Measurements from ENCODE around the gene NPSR1. TPM values are rescaled to one million over a fixed set of nuclear protein-coding genes. Genes with fewer than 3 reads are reported as not detected.

Gene NPSR1
- total and polyA plus RNA-seq, 9 of the 15 experiments (the other 6 are each of a cell fraction or from before 2014, with no cell fraction given) = not detected

DNA sequence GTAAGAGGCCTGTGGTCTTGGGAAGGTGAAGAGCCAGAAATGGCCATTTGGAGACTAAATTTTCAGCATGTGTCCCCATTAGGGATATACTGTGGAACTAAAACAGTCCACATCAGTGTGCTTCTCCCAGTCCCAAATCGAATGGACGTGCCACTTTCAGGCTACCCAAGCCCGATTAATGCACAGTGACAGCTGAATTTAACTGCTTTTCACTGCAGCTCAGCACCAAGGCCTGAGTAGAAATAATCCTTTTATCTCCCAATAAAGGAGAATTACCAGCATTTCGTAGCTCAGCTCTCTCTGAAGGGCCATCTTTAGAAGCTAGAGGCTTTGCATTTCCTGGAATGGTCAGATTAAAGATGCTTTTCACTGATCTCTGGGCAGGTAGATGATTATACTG, 183.3 kb downstream of the NPSR1 start:
- no TSS peak for BruUV-seq (replicated peaks)
- no peaks in the 10 kb centered on the region for H3K36me3 ChIP-seq (ENCODE audit: control insufficient read depth, insufficient read depth, low read length)
- FAIRE-seq (no peak), DNase-seq (ENCODE audit: extremely low read depth in 1 of 4, low spot score in 3 of 4) (no peak), ATAC-seq (no peak)
- H3K27ac ChIP-seq (ENCODE audit: extremely low read depth, low read depth, low read length) = no peak overlapping the region
- intact Hi-C loops (cut with micrococcal nuclease) (no loop called here), in situ Hi-C loops (cut with MboI) (no loop called here)
- H3K4me2 ChIP-seq (ENCODE audit: insufficient read depth, low read length) = no peak overlapping the region
- H3K4me3 ChIP-seq = no peak overlapping the region
- no peaks in the 10 kb centered on the region for H4K20me1 ChIP-seq (replicated peaks; ENCODE audit: control insufficient read depth, insufficient read depth, low read length)
- no peaks in the 10 kb centered on the region for H3K79me2 ChIP-seq (ENCODE audit: control insufficient read depth, insufficient read depth, low read length)
- ChIA-PET CTCF (ENCODE audit: low intra/inter-chr PET ratio) (no interaction called here), POLR2A (no interaction called here)
- no peak for TF ChIP-seq MYNN (IDR thresholded peaks at IDR 0.05)
- no peak for TF ChIP-seq MYNN (CRISPR knock-in tag; IDR thresholded peaks at IDR 0.05)
- no peak for TF ChIP-seq ZFP30 (CRISPR knock-in tag; IDR thresholded peaks at IDR 0.05; ENCODE audit: borderline replicate concordance)
- H3K9ac ChIP-seq (ENCODE audit: insufficient read depth in 1 of 2, low read depth in 2 of 2, low read length in 2 of 2) = no peak overlapping the region
- H3K9me3 ChIP-seq (replicated peaks; ENCODE audit: control insufficient read depth, insufficient read depth, low read depth, low read length) = no peaks in the 10 kb centered on the region
- H2AFZ ChIP-seq (ENCODE audit: low read depth, low read length) = no peak overlapping the region
- H3K27me3 ChIP-seq (ENCODE audit: control insufficient read depth in 2 of 2, insufficient read depth in 2 of 2, low read length in 2 of 2) = no peaks in the 10 kb centered on the region; a peak in 1 of 5 replicates
- no peaks in the 10 kb centered on the region; a peak in 1 of 5 replicates for H3K4me1 ChIP-seq (replicated peaks in 1 of 2; ENCODE audit: control insufficient read depth in 2 of 2, insufficient read depth in 2 of 2, low read length in 2 of 2)
- H3K9me1 ChIP-seq (ENCODE audit: control insufficient read depth, insufficient read depth, low read length) = no peaks in the 10 kb centered on the region
- 0% methylated on average over 4 of the region's 4 CpGs for WGBS (ENCODE audit: insufficient coverage, low coverage, missing lambda C conversion rate)

DNA sequence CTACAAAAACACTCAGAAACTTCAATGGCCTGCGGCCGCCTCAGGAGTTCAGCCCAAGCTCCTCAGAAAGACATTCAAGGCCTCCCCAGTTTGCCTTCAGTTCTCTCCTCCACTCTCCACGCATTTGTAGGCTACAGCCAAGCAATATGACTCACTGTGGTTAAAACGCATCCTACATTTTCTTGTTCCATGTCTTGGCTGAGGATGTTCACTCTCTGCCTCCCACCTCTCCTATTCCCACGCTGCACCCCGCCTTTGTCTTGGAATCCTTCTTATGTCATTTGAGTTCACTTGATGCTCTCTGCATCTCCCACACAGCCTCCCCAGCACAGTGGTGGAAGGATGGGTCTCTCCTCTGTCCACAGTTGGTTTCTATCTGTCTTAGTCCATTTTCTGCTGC, 184.8 kb downstream of the NPSR1 start:
- 6% methylated on average over 6 of the region's 6 CpGs for WGBS (ENCODE audit: insufficient coverage, low coverage, missing lambda C conversion rate)
- Histone ChIP-seq H3K9me3 (replicated peaks; ENCODE audit: control insufficient read depth, insufficient read depth, low read depth, low read length) (no peaks in the 10 kb centered on the region), H3K27me3 (ENCODE audit: control insufficient read depth in 2 of 2, insufficient read depth in 2 of 2, low read length in 2 of 2) (no peaks in the 10 kb centered on the region; a peak in 1 of 5 replicates), H3K4me2 (ENCODE audit: insufficient read depth, low read length) (no peak overlapping the region), H3K36me3 (ENCODE audit: control insufficient read depth, insufficient read depth, low read length) (no peaks in the 10 kb centered on the region), H3K4me3 (no peak overlapping the region), H3K9me1 (ENCODE audit: control insufficient read depth, insufficient read depth, low read length) (no peaks in the 10 kb centered on the region), H4K20me1 (replicated peaks; ENCODE audit: control insufficient read depth, insufficient read depth, low read length) (no peaks in the 10 kb centered on the region), H2AFZ (ENCODE audit: low read depth, low read length) (no peak overlapping the region), H3K27ac (ENCODE audit: extremely low read depth, low read depth, low read length) (no peak overlapping the region), H3K9ac (ENCODE audit: insufficient read depth in 1 of 2, low read depth in 2 of 2, low read length in 2 of 2) (no peak overlapping the region), H3K79me2 (ENCODE audit: control insufficient read depth, insufficient read depth, low read length) (no peaks in the 10 kb centered on the region), H3K4me1 (replicated peaks in 1 of 2; ENCODE audit: control insufficient read depth in 2 of 2, insufficient read depth in 2 of 2, low read length in 2 of 2) (no peaks in the 10 kb centered on the region; a peak in 1 of 5 replicates)
- ATAC-seq (no peak), FAIRE-seq (no peak), DNase-seq (ENCODE audit: extremely low read depth in 1 of 4, low spot score in 3 of 4) (no peak)
- ChIA-PET CTCF (ENCODE audit: low intra/inter-chr PET ratio) (no interaction called here), POLR2A (no interaction called here)
- no TSS peak for BruUV-seq (replicated peaks)
- in situ Hi-C loops (cut with MboI) (no loop called here), intact Hi-C loops (cut with micrococcal nuclease) (no loop called here)
- TF ChIP-seq ATF3 (IDR thresholded peaks at IDR 0.05) (no peak), ATF3 (CRISPR knock-in tag; conservative IDR thresholded peaks at IDR 0.05) (no peak), KLF1 (tag; IDR thresholded peaks at IDR 0.05) (no peak), FIP1L1 (IDR thresholded peaks at IDR 0.05; ENCODE audit: low read depth, low read length, poor library complexity, severe bottlenecking) (no peak), KAT2B (IDR thresholded peaks at IDR 0.05; ENCODE audit: low read depth, low read length) (no peak), RBM14 (IDR thresholded peaks at IDR 0.05; ENCODE audit: borderline replicate concordance, insufficient read depth, low read depth, low read length) (no peak), TCFL5 (CRISPR knock-in tag; conservative IDR thresholded peaks at IDR 0.05) (no peak), HOXB6 (CRISPR knock-in tag; IDR thresholded peaks at IDR 0.05; ENCODE audit: borderline replicate concordance) (no peak), ZNF41 (CRISPR knock-in tag; conservative IDR thresholded peaks at IDR 0.05) (no peak), HMG20A (CRISPR knock-in tag; conservative IDR thresholded peaks at IDR 0.05) (no peak), MLLT1 (IDR thresholded peaks at IDR 0.05) (no peak)

Measured in K562 (cell line).